H1 (cell line): ENCODE measurements around the gene FPGS. TPM values are rescaled to one million over a fixed set of nuclear protein-coding genes. Genes with fewer than 3 reads are reported as not detected.

Experiments
- BCL11A ChIP-seq, 2 experiments: IDR thresholded peaks; one replicate each; pipeline ENCODE4 v1.6.1; 2011; ENCODE audit warnings: low read depth in 2 of 2, low read length in 2 of 2, mild to moderate bottlenecking in 2 of 2
- CBX8 ChIP-seq: fragments of 300-800, 300-1000 bp; sonication (generic); IDR thresholded peaks from 2 replicates; pipeline ENCODE4 v1.7.1; 2016; ENCODE audit warnings: low read depth, low read length, borderline replicate concordance
- CTCF ChIP-seq, 3 experiments: IDR thresholded peaks; 1 replicate in 2 of 3; 2 replicates in 1 of 3; pipeline versions ENCODE4 v1.5.1 to v1.6.1; 2011; ENCODE audit warnings: low read length in 3 of 3, mild to moderate bottlenecking in 3 of 3, inconsistent platforms in 2 of 3, low read depth in 1 of 3, moderate library complexity in 1 of 3; ENCODE audit not compliant: insufficient read depth in 1 of 3; ENCODE audit errors: control extremely low read depth in 1 of 3
- NRF1 ChIP-seq: IDR thresholded peaks from 2 replicates; pipeline ENCODE4 v1.6.1; 2011; ENCODE audit warnings: mild to moderate bottlenecking, low read depth, low read length, improper control_type of control experiment
- RNF2 ChIP-seq: fragments of 200-900, 300-1000 bp; sonication (generic); IDR thresholded peaks from 2 replicates; pipeline ENCODE4 v1.7.1; 2016; ENCODE audit warnings: borderline replicate concordance, low read depth, mild to moderate bottlenecking, antibody characterized with exemption, low read length; ENCODE audit not compliant: poor library complexity, severe bottlenecking; ENCODE audit errors: missing control alignments
- polyA plus RNA-seq, 7 experiments: library from polyadenylated mRNA; depleted of rRNA in 3 of 7; stranded (reverse) in 5 of 7; unstranded in 2 of 7; fragments of >200 nt in 5 of 7; fragments of 200-250 nt in 2 of 7; gene quantifications; 1 replicate in 5 of 7; 2 replicates in 1 of 7; 4 replicates in 1 of 7; pipeline versions ENCODE4 v1.2.1 to v1.2.3, GENCODE V29; 2011 to 2013; ENCODE audit warnings: missing spikeins in 2 of 7, mixed read lengths in 2 of 7
- total RNA-seq: library from RNA; stranded (reverse); fragmentation: NEBNext Ultra II Directional; extraction: Animal tissue kit (Norgen Biotek cat#: 25700); gene quantifications from 2 replicates; pipeline ENCODE4 v1.2.1, GENCODE V29; 2021

Gene FPGS
- total and polyA plus RNA-seq, 2 of the 8 experiments (the other 6 are each of a cell fraction or from before 2014, with no cell fraction given), result 62.4 to 83.0 TPM

- TF ChIP-seq CTCF (IDR thresholded peaks at IDR 0.05; ENCODE audit: control extremely low read depth in 1 of 3, insufficient read depth in 1 of 3, low read depth in 1 of 3, low read length in 3 of 3) (no peak), CBX8 (no peak), NRF1 (no peak), BCL11A (IDR thresholded peaks at IDR 0.05; ENCODE audit: low read depth in 2 of 2, low read length in 2 of 2) (no peak), RNF2 (no peak)
These were observed 13.5 kb upstream of the FPGS start (continued) for GRCh38 chr9:127789179-127789578.
